ENCODE measurements around the gene MYBPC3.

MYBPC3 gene

GRCh38 chr11:47356129-47356997 is 3.9 kb upstream of the MYBPC3 start:
- DNase-seq: no peak

GRCh38 chr11:47355283-47356128 is 3.0 kb upstream of the MYBPC3 start:
- peak; percentile 84 for DNase-seq

GRCh38 chr11:47354913-47355282 is 2.4 kb upstream of the MYBPC3 start:
- DNase-seq: no peak

GRCh38 chr11:47353978-47354774 is 1.7 kb upstream of the MYBPC3 start:
- DNase-seq: no peak

GRCh38 chr11:47351156-47352126 is 1.1 kb downstream of the MYBPC3 start:
- no peak for DNase-seq

- no peak for DNase-seq
Measured at GRCh38 chr11:47350315-47350714, 2.2 kb downstream of the MYBPC3 start.

GRCh38 chr11:47349521-47350095 is 2.9 kb downstream of the MYBPC3 start:
- no peak for DNase-seq

- DNase-seq: peak; percentile 9
Measured at GRCh38 chr11:47348859-47349258, 3.6 kb downstream of the MYBPC3 start.

- DNase-seq: no peak
Measured at GRCh38 chr11:47348131-47348802, 4.2 kb downstream of the MYBPC3 start.

- no peak for DNase-seq
Measured at GRCh38 chr11:47347137-47347536, 5.4 kb downstream of the MYBPC3 start.

- no peak for DNase-seq
Measured at GRCh38 chr11:47345890-47346563, 6.5 kb downstream of the MYBPC3 start.

GRCh38 chr11:47342854-47343253 is 9.6 kb downstream of the MYBPC3 start:
- no peak for DNase-seq

- no peak for DNase-seq
Measured at GRCh38 chr11:47342036-47342803, 10.3 kb downstream of the MYBPC3 start.

GRCh38 chr11:47340980-47341775 is 11.3 kb downstream of the MYBPC3 start:
- DNase-seq: no peak

GRCh38 chr11:47340010-47340409 is 12.5 kb downstream of the MYBPC3 start:
- no peak for DNase-seq

- DNase-seq: no peak
Measured at GRCh38 chr11:47338396-47339241, 13.9 kb downstream of the MYBPC3 start.

GRCh38 chr11:47337229-47337924 is 15.1 kb downstream of the MYBPC3 start:
- DNase-seq: no peak

Data from fibroblast of skin of right quadriceps (primary cell).